A549 (cell line): Measurements from ENCODE around the gene EVI5L. TPM values are rescaled to one million over a fixed set of nuclear protein-coding genes. Genes with fewer than 3 reads are reported as not detected.

Experiments used
- ATAC-seq, 2 experiments: fragments of 200-7000 bp in 1 of 2; fragments of >200 bp in 1 of 2; cut with Nextera tagmentation in 1 of 2; cut with Tn5 transposase in 1 of 2; 3 replicates each; pipeline versions ENCODE4 v1.8.0 to v1.9.1; 2018 to 2020; ENCODE audit warnings: mild to moderate bottlenecking in 1 of 2, moderate library complexity in 1 of 2
- CTCF ChIA-PET: fragments of 300-600 bp; sonication (Branson Sonifier 250); formaldehyde crosslinking; extraction: SDS; loops from one replicate; lab custom pipeline; 2021; ENCODE audit warnings: antibody characterized with exemption, inconsistent platforms; lab: Yijun Ruan, JAX
- POLR2A ChIA-PET: fragments of 350-600 bp; formaldehyde crosslinking; extraction: SDS; loops from one replicate; lab custom pipeline; 2021; ENCODE audit warnings: antibody characterized with exemption, inconsistent platforms; lab: Yijun Ruan, JAX
- DNase-seq, 2 experiments: peaks; one replicate each; pipeline versions ENCODE4 v3.0.0 to v3.0.0-alpha.2; 2011 to 2016; ENCODE audit warnings: low read depth in 1 of 2, low spot score in 1 of 2
- FAIRE-seq: peaks from 2 replicates; lab custom pipeline; 2011; peaks lifted over from hg19 to GRCh38; lab: Jason Lieb, UNC
- H3K27ac ChIP-seq, 2 experiments: fragments of >200 bp; sonication (Bioruptor Twin); formaldehyde crosslinking; 3 replicates each; pipeline ENCODE4 v1.5.1; 2016 to 2017
- H3K4me1 ChIP-seq: fragments of >200 bp; sonication (Bioruptor Twin); formaldehyde crosslinking; 3 replicates; pipeline ENCODE4 v1.6.1; 2016
- H3K4me2 ChIP-seq: fragments of >200 bp; sonication (Bioruptor Twin); formaldehyde crosslinking; 3 replicates; pipeline ENCODE4 v1.6.1; 2016
- H3K4me3 ChIP-seq: fragments of >200 bp; sonication (Bioruptor Twin); formaldehyde crosslinking; 3 replicates; pipeline ENCODE4 v1.5.1; 2016
- H3K9me3 ChIP-seq: fragments of >200 bp; sonication (Bioruptor Twin); formaldehyde crosslinking; 3 replicates; pipeline ENCODE4 v1.6.1; 2016
- BHLHE40 ChIP-seq: IDR thresholded peaks from 2 replicates; pipeline ENCODE4 v1.6.1; 2012; ENCODE audit warnings: low read depth, low read length, inconsistent platforms
- CBX8 ChIP-seq: fragments of 200-600 bp; sonication (generic); IDR thresholded peaks from 2 replicates; pipeline ENCODE4 v1.6.1; 2016
- CHD2 ChIP-seq: fragments of 150-350 bp; IDR thresholded peaks from 2 replicates; pipeline ENCODE4 v1.6.1; 2014; ENCODE audit warnings: low read length; ENCODE audit not compliant: partially characterized antibody
- CHD4 ChIP-seq: fragments of 200-600 bp; sonication (generic); IDR thresholded peaks from 2 replicates; pipeline ENCODE4 v1.6.1; 2016; ENCODE audit warnings: antibody characterized with exemption, mild to moderate bottlenecking, borderline replicate concordance
- FOXS1 ChIP-seq: fragments of 250-450 bp; sonication (Bioruptor Pico); IDR thresholded peaks from 2 replicates; pipeline ENCODE4 v1.5.0; 2020; ENCODE audit warnings: mild to moderate bottlenecking, moderate library complexity
- HEYL ChIP-seq: fragments of 250-450 bp; sonication (Bioruptor Pico); IDR thresholded peaks from 2 replicates; pipeline ENCODE4 v1.8.0; 2021; ENCODE audit warnings: mild to moderate bottlenecking, moderate library complexity
- HOXA7 ChIP-seq: fragments of 250-450 bp; sonication (Bioruptor Pico); IDR thresholded peaks from 2 replicates; pipeline ENCODE4 v1.5.0; 2020; ENCODE audit warnings: mild to moderate bottlenecking, moderate library complexity
- JUNB ChIP-seq: fragments of >200 bp; sonication (Bioruptor Twin); formaldehyde crosslinking; IDR thresholded peaks from 2 replicates; pipeline ENCODE4 v1.6.1; 2016
- MAX ChIP-seq: IDR thresholded peaks from 2 replicates; pipeline ENCODE4 v1.6.1; 2012
- NPAS2 ChIP-seq: fragments of 250-450 bp; sonication (Bioruptor Pico); IDR thresholded peaks from 2 replicates; pipeline ENCODE4 v1.8.0; 2022; ENCODE audit warnings: mild to moderate bottlenecking, moderate library complexity, borderline replicate concordance
- PHF8 ChIP-seq: fragments of 200-600 bp; sonication (generic); IDR thresholded peaks from 2 replicates; pipeline ENCODE4 v1.6.1; 2016; ENCODE audit warnings: low read depth, mild to moderate bottlenecking, antibody characterized with exemption, moderate library complexity, borderline replicate concordance
- POLR2A ChIP-seq: IDR thresholded peaks from 2 replicates; pipeline ENCODE4 v1.6.1; 2012; ENCODE audit warnings: mild to moderate bottlenecking, low read length
- POLR2AphosphoS2 ChIP-seq: conservative IDR thresholded peaks from 2 replicates; pipeline ENCODE4 v1.6.1; 2012; ENCODE audit warnings: low read length, improper control_type of control experiment, inconsistent platforms
- RAD21 ChIP-seq, 2 experiments: fragments of >200 bp in 1 of 2; sonication (Bioruptor Twin) in 1 of 2; formaldehyde crosslinking in 1 of 2; IDR thresholded peaks in 1 of 2; conservative IDR thresholded peaks in 1 of 2; 2 replicates in 1 of 2; 3 replicates in 1 of 2; pipeline ENCODE4 v1.6.1; 2012 to 2018; ENCODE audit warnings: inconsistent platforms in 1 of 2
- REST ChIP-seq: fragments of 200-600 bp; sonication (generic); IDR thresholded peaks from 2 replicates; pipeline ENCODE4 v1.6.1; 2016; ENCODE audit warnings: antibody characterized with exemption, mild to moderate bottlenecking, moderate library complexity
- RFX5 ChIP-seq: fragments of 450-650 bp; IDR thresholded peaks from 2 replicates; pipeline ENCODE4 v1.7.1; 2014; ENCODE audit warnings: antibody characterized with exemption, mild to moderate bottlenecking, moderate library complexity
- SMC3 ChIP-seq: fragments of >200 bp; sonication (Bioruptor Twin); formaldehyde crosslinking; IDR thresholded peaks from 3 replicates; pipeline ENCODE4 v1.6.1; 2018; ENCODE audit warnings: inconsistent platforms
- TFCP2L1 ChIP-seq: fragments of 250-450 bp; sonication (Bioruptor Pico); IDR thresholded peaks from 2 replicates; pipeline ENCODE4 v1.5.0; 2021; ENCODE audit warnings: mild to moderate bottlenecking
- ZC3H11A ChIP-seq: fragments of 450-650 bp; IDR thresholded peaks from 2 replicates; pipeline ENCODE4 v1.6.1; 2014; ENCODE audit warnings: antibody characterized with exemption, mild to moderate bottlenecking
- ZNF302 ChIP-seq: fragments of 250-450 bp; sonication (Bioruptor Pico); IDR thresholded peaks from 2 replicates; pipeline ENCODE4 v1.9.0; 2021; ENCODE audit warnings: inconsistent platforms, mild to moderate bottlenecking, moderate library complexity
- ZSCAN20 ChIP-seq: fragments of 250-450 bp; sonication (Bioruptor Pico); IDR thresholded peaks from 2 replicates; pipeline ENCODE4 v1.8.0; 2022; ENCODE audit warnings: mild to moderate bottlenecking, moderate library complexity
- WGBS: methylation state at CpG from one replicate; pipeline ENCODE4 v1.1.6; 2017; ENCODE audit errors: missing lambda C conversion rate; 5-methylcytosine and 5-hydroxymethylcytosine counted together
- polyA plus RNA-seq, 4 experiments: library from polyadenylated mRNA; depleted of rRNA in 3 of 4; stranded (reverse); fragments of >200 nt; fragmentation: RNase III in 1 of 4; extraction: RNeasy Plus Mini Kit Qiagen cat#74134 plus additional on column Dnase treatment in 1 of 4; gene quantifications; 2 replicates in 3 of 4; 3 replicates in 1 of 4; pipeline ENCODE4 v1.2.3, GENCODE V29; 2011 to 2017
- TF ChIP-seq, protein P1 (sequence below): fragments of 450-650 bp; IDR thresholded peaks from 2 replicates; pipeline ENCODE4 v1.6.1; 2014; ENCODE audit warnings: antibody characterized with exemption

Gene EVI5L
- polyA plus RNA-seq, 2 of the 4 experiments (the other 2 are of a cell fraction): 1.2 to 1.8 TPM

DNA sequence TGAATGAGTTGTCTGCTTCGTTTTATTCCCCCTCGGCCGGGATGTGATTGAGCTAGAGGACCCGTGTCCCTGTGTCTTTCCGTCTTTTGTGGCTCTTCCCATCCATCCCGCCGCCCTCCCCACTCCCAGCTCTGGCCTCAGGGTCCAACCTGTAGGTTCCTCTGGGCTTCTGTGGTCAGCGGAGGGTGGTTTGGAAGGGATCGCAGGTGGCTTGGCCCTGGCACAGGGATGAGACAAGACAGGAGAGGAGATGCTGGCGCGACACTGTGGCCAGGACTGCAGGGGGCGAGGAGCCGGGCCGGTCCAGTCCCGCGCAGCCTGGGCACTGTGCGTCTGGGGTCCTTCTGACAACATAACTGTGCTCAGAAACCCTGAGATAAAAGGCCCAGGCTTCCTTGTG is 2.0 kb downstream of the EVI5L start:
- Histone ChIP-seq H3K4me1 (peaks cover 10% of the 10 kb centered on the region; the same call in 1 of the 3 replicates), H3K4me2 (no peak overlapping the region), H3K9me3 (no peaks in the 10 kb centered on the region), H3K27ac (no peak overlapping the region), H3K4me3 (no peak overlapping the region)
- ATAC-seq (no peak), DNase-seq (no peak), FAIRE-seq (no peak)
- CTCF ChIA-PET: interaction anchor here (0.6 to 3.3 kb wide), 9 partner anchors 13 to 281 kb away, joined by 3 to 20 read pairs (median 5); no protein-coding TSS in a partner anchor
- TF ChIP-seq ZSCAN20 (CRISPR knock-in tag) (no peak), BHLHE40 (no peak)
- POLR2A ChIA-PET: no interaction called here
- WGBS: 69% methylated on average over 16 of the region's 17 CpGs

GRCh38 chr19:7832781-7833180 is 2.8 kb downstream of the EVI5L start:
- no peak overlapping the region for H3K4me2 ChIP-seq

More at GRCh38 chr19:7832781-7833180, 2.8 kb downstream of the EVI5L start:
- Histone ChIP-seq H3K4me3 (no peak overlapping the region), H3K9me3 (no peaks in the 10 kb centered on the region), H3K4me1 (peaks cover 13% of the 10 kb centered on the region; the same call in 2 of the 3 replicates), H3K27ac (no peak overlapping the region)
- ChIA-PET CTCF (interaction anchor here (1.5 to 3.3 kb wide), 5 partner anchors 14 to 36 kb away, joined by 5 to 20 read pairs (median 6); no protein-coding TSS in a partner anchor), POLR2A (no interaction called here)
- ATAC-seq: no peak
- 66% methylated on average over 12 of the region's 12 CpGs for WGBS
- no peak for FAIRE-seq
- no peak for DNase-seq
- TF ChIP-seq FOXS1 (CRISPR knock-in tag) (no peak), POLR2A (no peak), MAX (no peak), HEYL (CRISPR knock-in tag) (no peak), RAD21 (conservative IDR thresholded peaks at IDR 0.05 in 1 of 2, IDR thresholded peaks at IDR 0.05 in 1 of 2) (no peak), CHD4 (no peak), REST (no peak), ZC3H11A (no peak), TFCP2L1 (CRISPR knock-in tag) (no peak), RFX5 (no peak), CHD2 (no peak), ZNF302 (CRISPR knock-in tag) (no peak), PHF8 (no peak), NPAS2 (CRISPR knock-in tag) (no peak), POLR2AphosphoS2 (no peak), SMC3 (no peak), CBX8 (no peak), JUNB (no peak), HOXA7 (no peak)
- TF ChIP-seq, protein P1, sequence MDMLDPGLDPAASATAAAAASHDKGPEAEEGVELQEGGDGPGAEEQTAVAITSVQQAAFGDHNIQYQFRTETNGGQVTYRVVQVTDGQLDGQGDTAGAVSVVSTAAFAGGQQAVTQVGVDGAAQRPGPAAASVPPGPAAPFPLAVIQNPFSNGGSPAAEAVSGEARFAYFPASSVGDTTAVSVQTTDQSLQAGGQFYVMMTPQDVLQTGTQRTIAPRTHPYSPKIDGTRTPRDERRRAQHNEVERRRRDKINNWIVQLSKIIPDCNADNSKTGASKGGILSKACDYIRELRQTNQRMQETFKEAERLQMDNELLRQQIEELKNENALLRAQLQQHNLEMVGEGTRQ: no peak
